Right lobe of liver (tissue), 4 donors: ENCODE data around the gene MRPL45.

Experiments
- CTCF ChIP-seq, 4 donors: fragments of 200-600 bp in 3 of 4; fragments of 450-650 bp in 1 of 4; IDR thresholded peaks; one replicate each; pipeline versions ENCODE4 v1.5.1 to v1.8.0; 2016 to 2022; ENCODE audit warnings: antibody characterized with exemption in 4 of 4, mild to moderate bottlenecking in 2 of 4
- POLR2A ChIP-seq: fragments of 450-650 bp; IDR thresholded peaks from one replicate; pipeline ENCODE4 v1.6.1; 2017; ENCODE audit warnings: antibody characterized with exemption, mild to moderate bottlenecking
- donor health status: DM: no; HTN: no; CAD: no.
- donor health status: DM: no; HTN: no; CAD: no.
- donor health status: DM: no; HTN: yes; CAD: no.

GRCh38 chr17:38329808-38330730 lies 33.1 kb downstream of the MRPL45 start:
- no peak for TF ChIP-seq CTCF (IDR thresholded peaks at IDR 0.05)
- no peak for TF ChIP-seq POLR2A
